HG03066 (cell line): Measurements from ENCODE around the gene PSMF1.

Experiments
- ATAC-seq: cut with Tn5 transposase; IDR thresholded peaks from one replicate; pipeline ENCODE4 v1.9.1; 2021; ENCODE audit warnings: low read depth; ENCODE audit not compliant: unreplicated experiment

Gene PSMF1

DNA sequence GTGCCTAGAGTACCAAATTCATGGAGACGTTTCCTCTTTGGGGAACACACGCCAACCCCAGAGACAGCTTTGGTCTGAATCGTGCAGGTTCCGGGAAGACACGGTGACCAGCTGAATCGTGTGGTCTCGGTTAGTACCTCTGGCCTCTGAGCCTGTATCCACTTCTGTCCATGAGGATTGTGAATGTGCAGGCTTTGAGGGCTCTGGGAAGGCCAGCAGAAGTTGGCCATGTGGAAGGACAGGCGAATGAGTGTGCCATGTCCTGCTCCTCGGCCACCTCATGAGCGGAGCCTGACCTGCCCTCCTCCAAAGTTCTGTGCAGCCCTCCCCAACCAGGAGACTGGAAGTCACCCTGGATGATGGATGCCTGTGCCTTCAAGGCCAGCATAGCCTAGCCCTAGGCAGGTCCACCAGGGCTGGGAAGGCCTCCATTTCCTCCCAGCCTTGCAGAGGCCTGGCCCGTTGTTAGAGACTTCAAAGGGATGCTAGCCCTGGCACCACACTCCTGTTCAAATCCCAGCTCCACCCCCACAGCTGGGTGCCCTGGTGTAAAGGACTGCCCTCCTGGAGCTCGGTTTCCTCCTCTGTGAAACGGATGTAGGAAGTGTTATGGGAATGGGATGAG is 68.1 kb downstream of the PSMF1 start:
- no peak for ATAC-seq

DNA sequence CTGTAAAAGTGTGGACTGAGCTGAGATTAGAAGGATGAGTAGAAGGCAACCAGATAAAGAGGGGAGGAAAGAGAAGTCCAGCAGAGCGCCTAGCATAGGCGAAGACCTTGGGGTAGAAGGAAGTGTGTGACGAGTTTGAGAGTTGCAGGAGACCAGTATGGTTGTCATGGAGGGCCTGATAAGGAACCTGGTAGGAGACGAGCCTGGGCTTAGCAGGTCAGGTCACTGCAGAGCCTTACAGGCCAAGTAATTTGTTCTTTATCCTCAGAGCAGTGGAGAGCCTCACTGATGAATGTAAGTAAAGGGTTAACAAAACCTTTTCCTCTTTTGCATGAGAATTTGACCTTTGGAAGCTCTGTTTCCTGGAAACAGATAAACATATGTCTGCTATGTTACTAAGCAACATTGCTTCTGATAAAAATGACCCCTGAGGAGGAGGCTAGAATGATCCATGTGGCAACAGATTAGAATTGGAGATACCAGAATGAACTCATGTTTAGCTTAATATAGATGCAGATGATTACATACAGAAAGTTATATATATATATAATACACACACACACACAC is 69.3 kb downstream of the PSMF1 start:
- ATAC-seq, result no peak

DNA sequence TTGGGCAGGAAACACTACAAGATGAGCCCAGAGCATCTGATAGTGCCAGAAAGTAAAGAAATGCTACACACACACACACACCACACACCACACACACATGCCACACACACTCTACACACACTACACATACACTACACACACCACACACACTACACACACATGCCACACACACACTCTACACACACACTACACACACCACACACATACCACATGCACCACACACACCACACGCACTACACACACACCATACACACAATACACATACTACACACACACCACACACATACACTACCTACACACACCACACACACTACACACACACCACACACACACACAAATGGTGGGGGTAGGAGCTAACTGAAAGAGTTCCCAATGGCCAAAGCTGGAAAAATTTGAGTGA is 69.9 kb downstream of the PSMF1 start:
- ATAC-seq, result no peak

DNA sequence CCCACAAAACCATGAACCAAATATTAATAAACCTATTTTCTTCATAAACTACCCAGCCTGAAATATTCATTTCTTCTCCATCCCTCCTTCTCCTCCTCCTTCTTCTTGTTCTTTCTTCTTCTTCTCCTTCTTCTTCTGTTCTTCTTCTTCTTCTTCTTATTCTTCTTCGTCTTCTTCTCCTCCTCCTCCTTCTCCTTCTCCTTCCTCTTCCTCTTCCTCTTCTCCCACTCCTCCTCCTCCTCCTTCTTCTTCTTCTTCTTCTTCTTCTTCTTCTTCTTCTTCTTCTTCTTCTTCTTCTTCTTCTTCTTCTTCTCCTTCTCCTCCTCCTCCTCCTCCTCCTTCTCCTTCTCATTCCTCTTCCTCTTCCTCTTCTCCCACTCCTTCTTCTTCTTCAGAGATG is 71.4 kb downstream of the PSMF1 start:
- no peak for ATAC-seq

DNA sequence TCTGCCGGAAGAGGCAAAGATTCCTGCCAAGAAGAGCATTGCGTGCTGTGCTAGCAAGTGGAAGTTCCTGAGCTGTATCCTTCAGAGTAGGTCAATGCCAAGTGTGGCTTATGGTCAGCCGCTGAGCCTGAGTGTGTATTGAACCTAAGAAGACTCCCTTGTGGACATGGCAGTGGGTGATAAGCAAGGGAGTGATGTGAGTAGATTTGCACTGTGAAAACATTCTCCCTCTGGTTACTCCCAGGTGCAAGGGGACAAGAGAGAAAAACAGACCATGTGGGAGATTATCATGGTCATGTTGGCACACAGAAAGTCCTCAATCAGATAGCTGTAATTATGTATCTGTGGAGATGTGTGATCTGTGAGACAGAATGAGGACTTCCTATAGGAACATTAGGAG is 72.4 kb downstream of the PSMF1 start:
- no peak for ATAC-seq

DNA sequence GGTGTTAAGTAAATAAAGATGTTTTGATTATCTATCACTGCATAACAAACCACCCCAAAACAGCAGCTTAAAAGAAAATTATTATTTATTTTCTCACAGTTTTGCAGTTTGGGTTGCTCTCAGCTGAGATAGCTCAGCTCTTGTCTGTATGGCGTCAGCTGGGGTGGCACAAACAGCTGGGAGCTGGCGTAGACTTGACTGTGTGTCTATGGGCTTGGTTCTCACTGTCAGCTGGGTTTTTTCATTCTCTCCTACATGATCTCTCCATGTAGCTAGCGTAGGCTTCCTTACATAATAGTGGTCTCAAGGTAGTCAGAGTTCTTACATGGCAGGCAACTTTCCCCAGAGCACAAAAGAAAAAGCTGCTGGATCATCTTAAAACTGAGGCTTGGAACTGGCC is 72.9 kb downstream of the PSMF1 start:
- no peak for ATAC-seq

DNA sequence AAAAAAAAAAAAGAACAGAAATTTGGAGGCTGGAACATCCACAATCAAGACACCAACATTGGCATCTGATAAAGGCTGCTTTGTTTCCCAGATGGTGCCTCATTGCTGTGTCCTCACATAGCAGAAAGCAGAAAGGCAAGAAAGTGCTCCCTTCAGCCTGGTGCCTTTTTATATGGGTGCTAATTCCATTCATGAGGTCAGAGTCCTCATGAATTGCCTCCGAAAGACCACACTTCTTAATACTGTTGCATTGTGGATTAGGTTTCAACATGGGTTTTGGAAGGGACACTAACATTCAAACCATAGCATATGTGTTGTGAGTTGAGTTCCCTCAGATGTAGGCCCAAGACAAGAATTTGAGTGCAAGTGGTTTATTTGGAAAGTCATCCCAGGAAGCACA is 76.8 kb downstream of the PSMF1 start:
- no peak for ATAC-seq

DNA sequence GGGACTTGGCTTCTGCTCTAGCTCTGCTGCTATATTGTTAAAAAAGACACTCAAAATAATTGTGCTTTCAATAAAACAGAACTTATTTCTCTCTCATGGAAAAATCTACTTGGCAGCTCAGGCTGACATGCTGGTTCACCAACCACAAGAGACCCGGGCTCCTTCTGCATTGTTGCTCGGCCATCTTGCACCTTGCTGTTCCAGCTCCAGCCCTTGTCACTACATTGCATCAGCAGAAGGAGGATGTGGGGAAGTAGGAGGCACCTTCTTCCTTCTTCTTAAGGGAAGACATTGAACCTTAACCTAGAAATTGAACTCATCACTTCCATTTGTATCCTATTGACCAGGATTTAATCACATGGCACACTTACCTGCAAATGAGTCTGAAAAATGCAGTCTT is 78.2 kb downstream of the PSMF1 start:
- ATAC-seq, result no peak

DNA sequence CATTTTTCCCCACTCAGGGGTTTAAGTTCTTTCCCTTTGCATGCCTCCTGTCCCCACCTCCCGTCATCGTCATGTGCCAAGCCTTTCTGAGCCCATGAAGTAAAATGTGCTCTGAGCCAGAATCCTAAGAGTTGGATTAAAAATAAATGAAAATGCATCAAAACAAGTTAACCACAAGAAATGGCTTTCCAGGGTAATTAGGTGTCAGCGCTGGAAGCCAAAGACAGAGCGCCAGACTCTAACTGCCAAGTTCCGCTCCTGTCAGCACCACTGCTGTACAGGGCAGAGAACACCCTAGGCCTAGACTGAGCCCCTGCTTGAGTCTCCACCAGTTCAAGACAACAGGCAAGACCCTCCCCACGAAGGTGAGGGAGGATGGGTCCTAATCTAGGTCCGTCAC is 79.4 kb downstream of the PSMF1 start:
- no peak for ATAC-seq

DNA sequence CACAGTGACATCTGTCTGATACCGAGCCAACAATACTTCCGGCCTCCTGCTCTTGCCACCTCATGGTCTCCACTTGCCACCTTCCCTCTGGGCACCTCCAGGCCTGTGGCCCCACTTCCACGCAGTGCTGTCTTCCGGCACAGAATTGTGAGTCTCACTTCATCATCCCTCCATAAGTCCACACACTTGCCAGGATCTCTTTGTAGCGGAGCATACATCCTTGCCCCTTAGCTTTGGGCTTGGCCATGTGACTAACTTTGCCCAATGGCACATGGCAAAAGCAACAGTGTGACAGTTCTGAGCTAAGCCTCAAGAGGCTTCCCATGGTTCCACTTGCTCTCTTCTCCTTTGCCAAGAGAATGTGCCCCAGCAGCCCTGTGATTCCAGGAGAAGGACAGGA is 80.3 kb downstream of the PSMF1 start:
- no peak for ATAC-seq

DNA sequence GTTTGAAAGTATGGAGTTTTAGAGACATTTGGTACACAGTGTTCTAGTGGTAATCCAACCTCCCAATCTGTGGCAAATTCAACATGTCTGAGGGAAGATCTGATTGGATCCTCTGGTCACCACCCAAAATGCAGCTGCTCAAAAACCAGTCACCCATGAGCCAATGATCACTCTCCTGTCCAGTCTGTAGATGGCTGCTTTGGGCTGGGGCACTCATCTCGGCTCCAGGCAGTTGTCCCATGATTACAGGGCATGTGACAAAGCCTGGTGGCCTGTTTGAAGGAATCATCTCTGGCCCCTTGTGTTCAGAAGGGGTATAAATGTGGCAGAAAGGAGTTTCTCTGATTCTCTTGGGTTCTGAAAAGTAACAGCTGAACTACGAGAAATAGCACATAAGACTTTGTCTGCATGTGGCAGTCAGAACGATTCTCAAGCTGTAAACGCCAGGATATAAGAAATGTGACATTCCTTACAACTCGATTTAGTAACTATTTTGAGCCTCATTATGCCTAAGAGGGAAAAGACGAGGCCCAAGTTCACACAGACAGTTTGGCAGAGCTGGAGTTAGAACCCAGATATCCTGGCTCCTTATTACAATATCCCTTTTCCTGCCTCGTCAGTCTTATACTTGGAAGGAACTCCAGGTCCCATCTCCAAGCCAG is 80.9 kb downstream of the PSMF1 start:
- no peak for ATAC-seq

DNA sequence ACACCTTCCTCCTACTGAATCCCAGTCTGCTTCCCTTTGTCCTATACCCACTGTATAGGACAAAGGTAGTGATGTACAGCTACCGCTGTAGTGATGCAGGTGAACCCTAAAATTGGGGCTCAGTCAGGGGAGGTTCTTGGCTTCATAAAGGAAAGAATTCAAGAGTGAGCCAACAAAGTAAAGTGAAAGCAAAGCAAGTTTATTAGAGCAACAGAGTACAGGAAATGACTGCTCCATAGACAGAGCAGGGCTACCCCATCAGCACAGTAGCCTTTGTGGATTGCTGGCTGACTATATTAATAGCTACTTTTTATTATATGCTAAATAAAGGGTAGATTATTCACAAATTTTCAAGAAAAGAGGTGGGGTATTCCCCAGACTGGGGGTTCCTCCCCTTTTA is 81.6 kb downstream of the PSMF1 start:
- ATAC-seq, result no peak

DNA sequence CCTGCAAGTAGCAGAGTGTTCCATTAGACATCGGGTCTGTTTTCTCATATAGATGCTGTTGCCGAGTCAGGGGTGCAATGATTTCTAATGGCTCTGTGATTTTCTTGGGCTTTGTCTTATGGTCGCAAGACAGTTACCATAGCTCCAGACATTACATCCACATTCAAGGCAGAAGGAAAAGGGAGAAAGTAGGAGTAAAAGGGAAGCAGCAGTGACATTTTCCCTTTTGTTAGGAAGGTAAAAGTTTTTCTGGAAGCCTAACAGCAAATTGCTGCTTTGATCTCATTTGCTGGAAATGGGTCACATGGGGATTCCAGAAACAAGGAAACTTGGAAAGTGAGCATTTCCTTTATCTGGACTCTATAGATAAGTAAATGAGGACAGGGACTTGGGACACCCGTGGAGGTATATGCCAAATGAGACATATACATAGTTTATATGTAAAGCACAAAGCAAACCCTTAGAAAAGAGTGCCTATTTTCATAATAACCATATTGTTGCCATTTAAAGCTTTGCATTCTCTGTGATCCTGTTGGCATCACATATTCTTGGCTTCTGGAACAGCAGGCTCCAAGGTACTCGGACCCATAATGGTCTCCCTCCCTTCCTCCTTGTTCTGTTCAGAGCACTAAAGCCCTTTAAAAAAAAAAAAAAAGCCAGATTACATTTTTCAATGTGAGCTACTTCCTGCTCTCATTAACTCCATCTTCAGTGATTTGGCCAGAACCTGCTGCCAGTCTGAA is 84.5 kb downstream of the PSMF1 start, which contains the start of gene C20orf202:
Gene C20orf202 (plus strand): TSS at position 693 of the 743 bp plus-strand sequence. CDS start 132 bp downstream, outside the sequence.
- ATAC-seq, result no peak

DNA sequence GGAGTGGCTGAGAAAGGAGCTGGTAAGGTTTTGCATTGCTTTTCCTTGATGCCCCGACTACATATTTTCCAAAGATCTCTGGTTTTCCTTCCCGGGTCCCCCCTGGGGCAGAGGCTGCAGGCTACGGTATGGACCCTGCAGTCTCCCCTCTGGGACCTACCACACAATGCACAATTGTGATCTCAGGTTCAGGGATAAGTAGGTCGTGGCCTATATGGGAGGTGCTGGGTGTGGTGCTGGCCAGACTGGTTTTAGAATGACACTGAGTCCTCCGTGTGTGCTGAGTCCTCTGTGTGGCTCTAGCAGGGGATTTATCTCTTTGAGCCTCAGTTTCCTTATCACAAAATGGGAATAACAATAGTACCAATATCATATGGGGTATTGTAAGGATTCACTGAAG is 85.2 kb downstream of the PSMF1 start:
- no peak for ATAC-seq

DNA sequence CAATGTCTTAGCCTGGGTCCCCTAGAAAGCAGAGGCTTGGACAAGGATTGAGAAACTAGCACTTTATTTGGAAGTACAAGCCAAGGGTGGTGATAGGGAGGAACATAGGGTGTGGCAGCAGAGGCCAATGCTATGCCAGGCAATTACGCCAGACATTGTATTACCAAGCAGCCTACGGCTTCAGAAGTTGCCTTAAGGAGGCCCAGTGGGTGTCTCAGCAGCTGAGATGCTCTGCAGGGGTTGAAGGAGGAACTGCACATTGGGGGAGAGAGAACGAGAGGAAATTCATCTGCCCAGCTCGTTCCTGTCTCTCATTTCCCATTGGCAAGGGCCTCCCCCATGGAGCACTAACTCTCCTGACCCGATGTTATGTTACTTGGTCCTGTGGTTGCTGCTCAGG is 85.7 kb downstream of the PSMF1 start:
- no peak for ATAC-seq

DNA sequence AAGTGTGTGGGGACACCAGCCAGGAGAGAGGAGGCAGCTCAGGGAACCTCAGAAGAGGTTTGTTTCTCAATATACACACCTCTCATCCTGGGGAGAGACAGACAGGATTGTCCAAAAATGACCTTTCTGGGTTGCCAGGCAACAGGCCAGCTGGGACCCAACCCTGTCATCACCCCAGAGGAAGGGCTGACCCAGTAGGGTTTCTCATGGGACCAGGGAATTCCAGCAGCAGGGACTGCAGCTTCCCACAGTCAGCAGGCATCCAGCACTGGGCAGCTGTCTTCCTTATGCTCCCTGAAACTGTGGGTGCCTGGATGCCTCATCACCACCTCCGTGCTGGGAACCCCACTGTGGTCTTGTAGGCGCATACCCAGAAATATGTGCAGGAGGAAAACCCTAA is 86.2 kb downstream of the PSMF1 start:
- no peak for ATAC-seq

DNA sequence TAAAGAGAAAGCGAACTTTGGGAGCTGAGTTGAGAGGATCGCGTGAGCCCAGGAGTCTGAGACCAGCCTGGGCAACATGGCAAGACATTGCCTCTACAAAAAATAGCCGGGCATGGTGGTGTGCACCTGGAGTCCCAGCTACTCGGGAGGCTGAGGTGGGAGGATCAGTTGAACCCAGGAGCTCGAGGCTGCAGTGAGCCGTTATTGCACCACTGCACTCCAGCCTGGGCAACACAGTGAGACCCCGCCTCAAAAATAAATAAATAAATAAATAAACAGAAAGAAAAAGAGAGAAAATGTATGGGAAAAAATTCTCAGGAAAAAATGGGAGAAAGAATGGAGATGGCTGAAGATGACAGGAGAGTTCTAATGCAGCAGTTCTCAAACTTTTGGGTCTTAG is 87.4 kb downstream of the PSMF1 start:
- ATAC-seq, result no peak

DNA sequence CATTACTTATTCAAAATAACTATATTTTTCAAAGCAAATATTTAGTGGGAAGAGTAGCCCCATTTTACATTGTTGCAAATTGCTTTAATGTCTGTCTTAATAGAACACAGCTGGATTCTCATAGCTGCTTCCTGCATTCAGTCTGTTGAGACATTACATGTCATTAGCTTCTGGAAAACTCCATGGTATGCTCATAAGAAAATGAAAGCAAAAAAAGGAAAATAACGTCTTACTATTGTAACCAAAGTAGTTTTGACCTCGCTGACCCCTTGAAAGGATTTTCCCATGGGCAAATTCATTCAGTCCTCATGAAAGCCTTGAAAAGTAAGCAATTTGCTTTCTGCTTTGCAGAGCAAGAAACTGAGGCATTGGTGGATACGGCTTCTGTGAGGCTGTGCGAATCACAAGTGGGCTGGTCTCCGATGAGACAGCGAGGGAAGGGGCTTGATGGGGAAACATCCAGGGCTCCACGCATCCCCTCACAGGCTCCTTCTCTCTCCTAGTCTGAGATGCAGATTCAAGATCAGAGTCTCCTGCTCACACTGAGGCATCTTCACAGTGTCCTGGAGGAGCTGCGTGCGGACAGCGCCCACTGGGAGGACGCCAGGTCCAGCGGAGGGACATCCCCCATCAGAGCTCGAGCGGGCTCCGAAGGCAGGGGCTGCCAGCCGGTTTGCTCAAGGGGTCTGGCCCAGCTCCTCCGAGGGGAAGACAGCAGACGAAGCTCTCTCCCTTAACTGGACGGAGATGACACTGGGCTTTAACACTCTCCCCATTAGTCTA is 88.2 kb downstream of the PSMF1 start:
- ATAC-seq, result no peak

DNA sequence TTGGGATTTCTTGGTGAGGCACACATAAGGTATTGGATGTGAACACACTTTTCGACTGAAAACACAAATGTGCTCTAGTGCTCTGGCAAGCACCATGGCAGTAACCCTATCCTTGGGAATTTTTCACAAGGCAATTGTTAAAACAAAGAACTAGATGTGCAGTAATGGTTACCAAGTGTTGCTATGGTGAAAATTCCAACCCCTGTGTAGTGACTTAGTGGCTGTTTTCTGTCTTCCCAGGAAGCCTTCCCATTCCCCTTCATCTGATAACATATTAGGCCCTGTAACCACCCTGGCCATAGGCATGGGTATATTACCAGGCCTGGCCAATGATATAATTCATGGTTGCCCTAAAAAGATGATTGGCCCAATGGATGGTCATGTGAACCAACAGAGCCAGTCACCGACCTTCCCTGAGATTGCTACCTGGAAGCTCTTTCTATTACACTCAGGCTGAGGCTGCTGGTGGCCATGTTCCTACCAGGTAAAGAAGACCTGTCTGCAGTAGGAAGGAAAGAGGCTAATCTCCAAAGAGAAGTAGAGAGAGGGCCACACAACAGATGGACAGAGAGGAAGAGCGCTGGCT is 89.0 kb downstream of the PSMF1 start:
- ATAC-seq, result no peak
